Caki2 (cell line): ENCODE data around the gene GARIN5B. TPM values are rescaled to one million over a fixed set of nuclear protein-coding genes. Genes with fewer than 3 reads are reported as not detected.
A peak's percentile ranks its signal among the peaks of the same experiment; 100 is the strongest.

Source experiments
- DNase-seq: peaks from one replicate; pipeline ENCODE4 v3.0.0-alpha.2; 2015; ENCODE audit warnings: low read depth
- in situ Hi-C: cut with HindIII; loops from 2 replicates; pipeline ENCODE4 v1.10.0; 2016; ENCODE audit warnings: low sequenced_read_pairs, low pct_unique_long_range_greater_than_20kb, mixed read lengths
- total RNA-seq: library from RNA; depleted of rRNA; stranded (reverse); fragments of >200 nt; shearing (Covaris generic); gene quantifications from 2 replicates; pipeline ENCODE4 v1.2.3, GENCODE V29; 2014; ENCODE audit warnings: low replicate concordance

The GARIN5B gene
- total RNA-seq, 1 experiment from 2014 or later: not detected

DNA sequence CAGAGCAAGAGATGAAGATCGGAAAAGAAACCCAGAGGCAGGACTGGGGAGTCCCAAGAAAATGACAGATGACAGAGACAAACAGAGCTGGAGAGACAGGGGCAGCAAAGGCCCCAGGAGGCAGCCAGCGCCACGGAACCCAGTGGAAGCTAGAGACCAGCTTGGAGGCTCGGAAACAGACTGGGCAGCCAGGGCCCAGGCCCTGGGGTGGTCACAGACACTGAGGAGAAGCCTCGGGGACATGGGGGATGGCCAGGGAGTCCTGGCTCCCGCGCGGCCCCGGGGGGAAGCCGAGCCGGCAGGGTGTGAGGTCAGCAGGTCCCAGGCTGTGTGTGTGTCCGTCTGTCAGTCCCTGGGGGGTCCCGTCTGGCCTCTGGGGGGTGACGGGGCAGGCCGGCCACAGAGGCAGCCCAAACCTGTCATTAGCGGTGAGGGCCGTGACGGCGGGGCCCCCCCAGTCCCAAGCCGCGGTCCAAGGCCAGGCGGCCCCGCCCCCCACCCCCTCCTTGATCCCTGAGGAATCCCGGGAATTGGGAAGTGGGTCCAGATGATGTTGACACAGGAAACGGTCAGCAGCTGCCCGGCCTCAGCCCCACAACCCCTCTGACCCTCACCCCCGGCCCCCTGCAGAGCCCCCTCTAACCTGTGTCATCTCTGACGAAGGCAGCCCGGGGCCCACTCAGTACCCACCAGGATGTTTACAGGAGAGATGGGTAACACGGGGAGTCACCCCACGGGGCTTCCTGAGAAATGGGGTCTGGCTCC, 11.1 kb upstream of the GARIN5B start:
- in situ Hi-C loops: no loop called here
- DNase-seq: no peak

DNA sequence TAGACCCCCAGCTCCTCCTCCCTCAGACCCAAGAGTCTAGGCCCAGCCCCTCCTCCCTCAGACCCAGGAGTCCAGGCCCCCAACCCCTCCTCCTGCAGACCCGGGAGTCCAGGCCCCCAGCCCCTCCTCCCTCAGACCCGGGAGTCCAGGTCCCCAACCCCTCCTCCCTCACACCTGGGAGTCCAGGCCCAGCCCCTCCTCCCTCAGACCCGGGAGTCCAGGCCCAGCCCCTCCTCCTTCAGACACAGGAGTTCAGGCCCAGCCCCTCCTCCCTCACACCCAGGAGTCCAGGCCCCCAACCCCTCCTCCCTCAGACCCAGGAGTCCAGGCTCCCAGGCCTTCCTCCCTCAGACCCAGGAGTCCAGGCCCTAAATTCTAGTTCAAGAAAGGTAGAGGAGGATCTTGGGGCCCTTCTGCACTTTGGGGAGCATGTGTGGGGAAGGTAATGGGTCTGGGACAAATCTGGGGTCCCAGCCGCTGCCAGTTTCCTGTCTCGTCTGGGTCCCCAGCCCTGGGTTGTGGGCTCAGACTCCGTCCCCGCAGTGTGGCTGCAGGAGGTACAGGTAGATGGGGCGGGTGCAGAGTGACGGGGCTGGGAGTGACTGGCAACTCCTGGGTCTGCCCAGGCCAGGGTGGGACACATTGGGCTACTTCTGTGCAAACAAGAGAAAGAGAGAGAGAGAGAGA, 10.4 kb upstream of the GARIN5B start:
- in situ Hi-C loops: no loop called here
- no peak for DNase-seq

DNA sequence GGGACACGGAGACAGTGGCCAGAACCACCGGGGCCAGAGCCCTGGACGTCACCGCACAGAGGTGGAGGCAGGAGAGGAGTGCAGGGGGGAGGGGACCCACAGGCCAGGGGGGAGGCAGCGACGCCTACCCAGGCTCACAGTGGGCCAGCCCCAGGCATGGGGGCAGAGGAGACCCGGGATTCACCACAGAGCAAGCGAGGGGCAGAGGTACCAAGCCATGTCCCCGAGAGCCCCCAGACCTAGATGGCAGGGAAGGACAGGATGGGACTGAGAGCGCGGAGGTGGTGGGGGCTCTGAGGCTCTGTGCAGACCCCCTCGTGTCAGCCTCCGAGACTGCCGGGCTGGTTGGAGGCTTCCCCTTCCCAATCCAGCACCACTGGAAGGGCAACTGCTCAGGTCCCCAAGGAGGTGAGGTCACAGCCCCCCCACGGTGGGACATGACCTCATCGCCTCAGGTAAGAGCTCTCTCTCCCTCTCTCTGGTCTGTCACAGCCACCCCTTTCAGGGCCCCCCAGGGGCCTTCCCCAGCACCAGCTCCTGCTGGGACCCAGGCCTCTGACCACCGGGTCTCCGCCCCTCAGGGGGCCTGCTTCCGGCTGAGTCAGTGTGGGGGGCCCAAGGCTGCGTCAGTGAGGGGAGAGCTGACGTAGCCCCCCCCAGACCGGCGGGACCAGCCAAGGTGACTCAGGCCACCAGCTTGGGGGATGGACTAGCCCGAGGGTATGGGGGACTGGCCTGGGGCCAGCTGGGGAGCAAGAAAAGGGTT, 9.4 kb upstream of the GARIN5B start:
- no peak for DNase-seq
- in situ Hi-C loops: no loop called here

DNA sequence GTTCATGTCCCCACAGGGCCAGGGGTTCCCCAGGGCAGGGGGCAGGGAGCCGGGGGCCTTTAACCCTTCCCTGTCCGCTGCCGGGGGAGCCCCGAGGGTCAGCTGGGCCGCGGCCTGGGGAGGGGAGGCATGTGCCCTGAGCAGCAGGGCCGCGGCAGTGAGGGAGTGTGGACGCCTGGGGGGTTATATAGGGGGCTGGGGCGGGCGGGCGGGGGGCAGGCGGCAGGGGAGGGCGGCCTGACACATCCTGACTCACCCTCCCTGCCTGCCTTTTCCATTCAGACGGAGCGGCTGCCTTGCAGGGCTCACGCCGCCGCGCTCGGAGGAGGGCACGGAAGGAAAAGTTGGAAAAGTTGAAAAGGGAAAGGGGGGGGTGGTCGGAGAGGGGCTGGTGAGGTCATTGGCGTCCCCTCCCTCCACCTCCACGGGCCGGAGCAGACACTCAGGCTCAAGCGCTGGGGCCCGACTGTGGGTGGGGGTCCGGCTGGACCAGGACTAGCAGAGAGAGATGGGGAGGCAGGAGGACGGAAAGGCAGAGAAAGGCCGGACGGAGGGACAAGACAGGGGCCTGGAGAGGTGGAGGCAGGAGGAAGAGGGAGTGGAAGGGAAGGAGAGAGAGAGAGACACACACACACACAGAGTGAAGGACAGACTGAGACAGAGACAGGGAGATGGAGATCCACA, 7.4 kb upstream of the GARIN5B start, which contains the start of gene IL11:
IL11 (minus strand) TSS at position 159 of the 684 bp plus-strand sequence; CDS start at position 6, 153 bp downstream.
- in situ Hi-C loops: no loop called here

DNA sequence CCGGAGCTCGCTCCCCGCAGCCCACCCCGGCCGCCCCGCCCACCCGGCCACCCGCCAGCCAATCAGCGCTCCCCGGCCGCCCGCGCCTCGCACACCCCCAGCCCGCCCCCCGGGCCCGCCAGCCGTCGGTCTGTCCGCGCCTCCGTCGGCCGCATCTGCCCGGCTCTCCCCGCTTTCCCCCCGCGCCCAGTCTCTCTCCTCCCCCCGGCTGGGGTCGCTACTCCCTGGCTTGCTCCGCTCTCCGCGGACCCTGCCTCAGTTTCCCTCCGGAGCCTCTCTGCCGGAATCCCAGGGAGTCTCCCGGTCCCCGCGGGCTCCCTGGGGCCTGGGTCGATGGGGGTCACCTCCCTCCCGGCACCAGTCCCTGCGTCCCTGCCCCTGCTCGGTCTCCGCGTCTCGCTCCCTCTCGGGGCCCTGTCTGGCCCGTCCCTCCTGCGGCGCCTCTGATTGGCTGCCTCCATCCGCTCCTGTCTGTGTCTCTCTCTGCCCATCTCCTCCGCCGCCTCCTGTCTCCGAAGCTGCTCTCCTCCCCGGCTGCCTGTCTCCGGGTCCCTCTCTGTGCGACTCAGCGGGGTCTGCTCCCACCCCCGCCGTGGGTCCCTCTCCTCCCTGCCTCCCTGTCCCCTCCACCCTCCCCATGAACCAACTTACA, 6.7 kb upstream of the GARIN5B start:
- peak; percentile 50 for DNase-seq
- in situ Hi-C loops: no loop called here

More for the DNA sequence above, 7.4 kb upstream of the GARIN5B start, which contains the start of gene IL11:
- DNase-seq: no peak

DNA sequence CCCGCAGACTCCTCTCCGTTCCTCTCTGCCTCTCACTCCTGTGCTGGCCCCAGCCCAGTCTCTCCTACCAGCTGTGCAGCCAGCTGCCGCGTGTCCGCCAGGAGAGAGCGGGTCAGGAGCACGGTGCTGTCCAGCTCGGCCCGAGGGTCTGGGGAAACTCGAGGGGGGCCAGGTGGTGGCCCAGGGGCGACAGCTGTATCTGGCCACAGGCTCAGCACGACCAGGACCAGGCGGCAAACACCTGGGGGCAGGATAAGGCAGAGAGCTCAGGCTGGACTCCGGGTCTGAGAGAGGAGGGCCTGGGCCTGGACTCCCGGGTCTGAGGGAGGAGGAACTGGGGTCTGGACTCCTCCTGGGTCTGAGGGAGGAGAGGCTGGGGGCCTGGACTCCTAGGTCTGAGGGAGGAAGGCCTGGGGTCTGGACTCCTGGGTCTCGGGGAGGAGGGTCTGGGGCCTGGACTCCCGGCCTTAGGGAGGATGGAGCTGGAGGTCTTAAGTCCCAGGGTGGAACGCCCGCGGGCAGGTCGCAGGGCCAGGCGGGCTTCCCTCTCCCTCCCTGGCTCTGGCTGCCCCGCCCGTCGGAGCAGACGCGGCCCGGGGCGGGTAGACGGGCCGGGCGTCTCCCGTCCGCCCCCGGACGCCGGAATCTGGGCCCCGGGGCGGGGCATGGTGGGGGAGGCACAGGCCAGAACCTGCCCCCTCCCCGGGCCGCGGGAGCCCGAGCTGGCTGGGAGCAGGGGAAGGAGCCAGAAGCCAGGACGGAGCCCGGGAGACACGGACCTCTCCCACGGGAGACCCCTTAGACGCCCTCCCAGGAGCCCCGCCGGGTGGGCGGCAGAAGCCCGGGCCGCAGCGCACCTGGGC, 5.9 kb upstream of the GARIN5B start:
- in situ Hi-C loops: no loop called here
- DNase-seq: no peak

DNA sequence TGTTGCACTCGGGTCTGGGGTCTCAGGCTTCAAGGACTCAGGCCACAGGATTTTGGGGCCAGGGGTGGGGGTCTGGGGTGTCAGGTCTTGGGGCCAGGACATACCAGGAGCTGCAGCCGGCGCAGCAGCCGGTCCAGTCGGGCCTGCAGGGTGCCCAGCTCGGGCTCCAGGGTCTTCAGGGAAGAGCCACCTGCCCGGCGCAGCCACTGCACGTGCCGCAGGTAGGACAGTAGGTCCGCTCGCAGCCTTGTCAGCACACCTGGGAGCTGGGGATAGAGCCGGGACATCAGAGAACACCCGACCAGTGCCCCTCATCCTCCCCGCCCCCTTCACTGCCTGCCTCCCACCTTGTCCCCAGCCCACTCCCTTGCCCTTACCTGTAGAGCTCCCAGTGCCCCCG, 5.0 kb upstream of the GARIN5B start:
- DNase-seq: no peak
- in situ Hi-C loops: no loop called here

DNA sequence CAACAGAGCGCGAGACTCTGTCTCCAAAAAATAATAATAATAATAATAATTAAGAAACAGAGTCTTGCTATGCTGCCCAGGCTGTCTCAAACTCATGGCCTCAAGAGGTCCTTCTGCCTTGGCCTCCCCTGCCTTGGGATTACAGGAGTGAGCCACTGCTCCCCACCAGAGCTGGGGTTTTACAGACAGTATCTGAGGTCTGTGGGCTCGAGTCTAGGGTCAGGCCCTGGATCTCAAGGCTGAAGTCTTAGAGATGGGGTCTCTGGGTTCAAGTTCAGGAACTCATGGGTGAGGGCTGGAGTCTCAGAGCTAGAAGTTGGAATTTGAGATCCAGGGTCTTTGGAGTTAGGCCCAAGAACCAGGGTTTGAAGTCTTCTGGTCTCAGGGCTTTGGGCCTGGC, 3.7 kb upstream of the GARIN5B start:
- in situ Hi-C loops: no loop called here

DNA sequence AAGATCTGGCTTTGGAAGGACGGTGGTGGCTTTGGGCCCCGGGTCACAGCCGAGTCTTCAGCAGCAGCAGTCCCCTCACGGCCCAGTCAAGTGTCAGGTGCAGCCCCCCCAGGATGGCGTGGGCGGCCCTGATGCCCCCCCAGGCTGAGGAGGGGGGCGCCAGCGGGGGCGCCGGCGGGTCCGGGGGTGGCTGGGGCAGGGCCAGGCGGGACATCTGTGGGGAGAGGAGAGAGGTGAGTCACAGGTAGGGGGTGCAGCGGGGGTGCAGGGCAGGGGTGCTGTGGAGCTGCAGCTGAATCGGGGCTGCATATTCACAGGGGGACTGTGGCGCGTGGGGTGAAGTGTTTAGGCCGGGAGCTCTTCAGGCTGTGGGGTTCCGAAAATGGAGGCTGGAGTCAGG, 2.9 kb upstream of the GARIN5B start:
- DNase-seq: no peak
- in situ Hi-C loops: no loop called here

More for the DNA sequence above, 3.7 kb upstream of the GARIN5B start:
- no peak for DNase-seq

DNA sequence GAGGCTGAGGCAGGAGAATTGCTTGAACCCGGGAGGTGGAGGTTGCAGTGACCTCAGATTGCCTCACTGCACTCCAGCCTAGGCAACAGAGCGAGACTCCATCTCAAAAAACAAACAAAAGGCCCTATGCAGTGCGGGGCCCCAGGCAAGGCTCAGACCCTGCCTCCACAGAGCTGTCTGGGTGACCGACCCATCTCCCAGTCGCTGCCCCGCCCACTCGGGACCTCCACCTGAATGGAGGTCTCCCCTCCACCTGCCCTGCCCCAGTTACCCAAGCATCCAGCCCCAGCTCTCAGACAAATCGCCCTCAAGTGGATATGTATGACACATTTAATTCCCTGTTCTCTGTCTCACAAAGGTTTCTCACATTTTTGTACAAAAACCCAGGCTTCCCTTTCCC, 2.2 kb upstream of the GARIN5B start:
- no peak for DNase-seq
- in situ Hi-C loops: no loop called here

DNA sequence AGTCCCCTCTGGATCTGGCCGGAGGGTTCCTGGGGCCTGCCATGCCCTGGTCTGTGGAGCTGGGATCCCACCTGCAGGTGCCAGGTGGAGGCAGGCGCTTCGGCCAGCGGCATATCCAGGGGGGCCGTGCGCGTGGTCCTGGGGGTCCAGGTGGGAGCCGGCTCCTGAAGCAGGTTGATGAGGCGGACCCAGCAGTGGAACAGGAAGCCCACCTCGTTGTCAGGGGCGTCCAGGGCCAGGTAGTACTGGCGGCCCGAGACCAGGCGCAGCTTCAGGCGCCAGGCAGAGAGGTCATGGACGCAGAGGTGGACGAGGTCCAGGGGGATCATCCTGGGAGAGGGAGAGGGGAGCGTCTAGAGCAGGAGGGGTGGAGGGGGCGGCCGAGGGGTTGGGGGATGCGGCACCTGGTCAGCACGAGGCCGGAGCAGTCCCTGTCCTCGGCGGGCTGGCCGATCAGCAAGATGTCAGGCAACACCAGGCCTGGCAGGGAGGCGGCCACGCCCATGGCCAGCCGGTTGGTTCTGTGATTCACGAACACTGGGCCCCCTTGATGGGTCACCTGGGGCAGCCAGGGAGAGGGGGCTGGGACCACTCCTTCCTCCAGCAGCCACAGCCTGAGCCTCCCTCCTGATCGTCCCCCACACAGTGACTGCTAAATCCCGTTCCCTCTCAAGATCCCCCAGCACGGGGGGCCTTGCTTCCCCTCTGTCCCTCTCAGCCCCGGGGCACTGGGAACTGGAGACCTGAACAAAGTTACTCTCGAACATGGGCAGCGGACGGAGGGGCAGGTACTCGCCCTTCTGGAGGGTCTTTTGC, 678 bp downstream of the GARIN5B start:
- in situ Hi-C loops: no loop called here
- DNase-seq: no peak

DNA sequence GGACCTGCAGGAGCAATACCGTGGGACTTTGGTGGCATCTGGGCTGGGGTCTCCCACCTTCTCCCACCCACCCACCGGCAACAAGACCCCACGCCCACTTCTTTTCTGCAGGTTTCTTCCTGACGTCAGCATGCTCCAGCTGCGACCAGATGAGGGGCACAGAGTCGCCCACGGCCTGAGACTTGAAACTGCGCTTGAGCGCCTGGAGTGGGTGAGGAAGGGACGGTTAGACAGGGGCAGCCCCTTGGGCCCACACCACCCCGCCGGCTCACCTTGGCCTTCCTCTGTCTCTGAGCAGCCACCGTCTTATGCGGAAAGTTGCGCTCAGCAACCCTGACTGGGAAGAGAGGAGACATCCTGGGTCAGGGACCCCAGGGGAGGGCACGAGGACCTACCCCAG, 2.2 kb downstream of the GARIN5B start:
- DNase-seq: no peak
- in situ Hi-C loops: no loop called here

DNA sequence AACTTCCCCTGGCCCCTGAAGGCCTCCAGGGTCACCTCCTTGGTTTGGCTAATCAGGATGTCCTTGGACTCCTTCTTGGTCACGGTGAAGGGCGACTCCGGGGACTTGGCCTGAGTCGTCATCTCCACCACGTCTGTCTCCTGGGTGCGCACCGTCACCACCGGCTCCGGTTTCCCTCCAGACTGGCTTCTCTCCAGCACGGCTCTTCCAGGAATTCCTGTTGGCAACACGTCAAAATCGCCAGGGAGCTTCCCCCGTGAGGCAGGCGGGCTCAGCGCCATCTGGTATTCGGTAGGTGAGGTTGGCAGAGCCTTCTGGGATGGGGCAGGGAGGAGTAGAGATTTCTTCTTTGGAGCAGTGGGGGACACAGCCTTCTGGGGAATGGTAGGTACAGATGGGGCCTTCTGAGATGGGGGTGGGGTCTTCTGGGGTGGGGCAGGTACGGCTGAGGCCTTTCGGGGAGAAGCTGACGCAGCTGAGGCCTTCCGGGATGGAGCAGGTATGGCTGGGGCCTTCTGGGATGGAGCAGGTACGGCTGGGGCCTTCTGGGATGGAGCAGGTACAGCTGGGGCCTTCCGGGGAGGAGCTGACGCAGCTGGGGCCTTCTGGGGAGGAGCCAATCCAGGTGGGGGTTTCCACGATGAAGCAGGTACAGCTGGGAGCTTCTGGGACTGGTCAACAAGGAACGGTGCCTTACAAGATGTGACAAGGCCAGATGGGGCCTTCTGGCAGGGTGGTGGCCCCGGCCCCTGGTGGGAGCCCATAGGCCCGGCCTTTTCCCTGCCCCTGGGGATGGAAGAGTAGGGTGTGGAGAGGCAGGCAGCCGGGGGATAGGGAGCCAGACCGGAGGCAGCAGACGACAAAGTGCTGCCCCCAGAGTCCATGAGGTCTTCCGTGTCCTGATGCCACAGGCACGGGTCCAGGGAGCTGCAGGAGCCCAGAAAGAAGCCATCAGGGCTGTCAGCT, 3.8 kb downstream of the GARIN5B start:
- DNase-seq: no peak
- in situ Hi-C loops: no loop called here

DNA sequence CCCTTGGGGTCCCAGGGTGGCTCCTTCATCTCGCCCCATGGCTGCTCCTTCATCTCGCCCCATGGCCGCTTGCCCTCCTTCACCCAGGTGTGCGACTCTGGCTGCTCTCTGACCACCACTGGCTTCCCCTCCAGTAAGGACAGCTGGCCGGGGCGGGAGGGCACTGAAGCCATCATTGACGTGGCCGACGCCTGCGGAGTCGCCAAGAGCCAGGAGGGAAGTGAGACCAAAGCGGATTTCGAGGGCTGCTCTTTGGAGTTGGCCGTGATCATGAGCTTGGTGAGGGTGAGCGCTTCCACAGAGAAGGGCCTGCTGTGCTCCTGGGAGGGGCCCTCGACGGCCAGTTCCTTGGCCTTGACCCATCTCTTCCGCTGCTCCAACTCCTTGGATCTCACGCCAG, 4.6 kb downstream of the GARIN5B start:
- DNase-seq: no peak
- in situ Hi-C loops: no loop called here

DNA sequence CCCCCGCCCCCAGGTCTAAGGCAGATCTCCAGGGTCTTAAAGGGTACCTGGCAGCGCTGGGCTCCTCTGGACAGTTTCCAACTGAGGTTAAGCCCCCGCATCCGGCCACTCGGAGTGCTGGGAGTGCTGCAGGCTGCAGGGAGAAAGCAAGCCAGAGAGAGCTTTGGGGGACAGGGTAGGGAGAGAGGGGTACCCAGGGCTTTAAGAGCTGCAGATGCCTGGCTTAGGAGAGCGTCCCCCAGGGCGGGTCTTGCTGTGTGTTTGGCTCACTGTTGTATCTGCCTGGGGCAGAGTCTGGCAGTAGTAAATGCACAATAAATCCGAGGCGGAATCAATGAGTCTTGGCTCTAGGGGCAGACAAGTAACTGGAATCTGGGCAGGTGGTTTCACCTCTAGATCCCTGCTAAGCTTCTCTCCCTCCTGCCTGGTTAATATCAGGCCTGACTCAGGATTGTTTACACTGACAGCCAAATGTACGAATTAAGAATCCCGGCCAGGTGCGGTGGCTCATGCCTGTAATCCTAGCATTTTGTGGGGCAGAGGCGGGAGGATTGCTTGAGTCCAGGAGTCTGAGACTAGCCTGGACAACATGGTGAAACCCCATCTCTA, 7.7 kb downstream of the GARIN5B start:
- in situ Hi-C loops: no loop called here

More for the DNA sequence above, 7.7 kb downstream of the GARIN5B start:
- DNase-seq: no peak
